Prostate gland (tissue), 2 donors: ENCODE measurements around the gene CABP4. TPM values are rescaled to one million over a fixed set of nuclear protein-coding genes. Genes with fewer than 3 reads are reported as not detected.

Experiments used
- DNase-seq: peaks from one replicate; pipeline ENCODE4 v3.0.0-alpha.2; 2019; ENCODE audit warnings: low spot score
- H3K27ac ChIP-seq, 2 donors: fragments of 200-600 bp; sonication (generic); 2 replicates each; pipeline ENCODE4 v1.5.1; 2017 to 2019
- H3K27me3 ChIP-seq: fragments of 200-600 bp; sonication (generic); replicated peaks from 2 replicates; pipeline ENCODE4 v1.5.1; 2019; ENCODE audit not compliant: insufficient read depth
- H3K36me3 ChIP-seq, 2 donors: fragments of 200-600 bp; sonication (generic); 1 replicate in 1 of 2; 2 replicates in 1 of 2; pipeline versions ENCODE4 v1.5.1 to v1.8.1; 2017 to 2019
- H3K4me1 ChIP-seq: fragments of 200-600 bp; sonication (generic); replicated peaks from 2 replicates; pipeline ENCODE4 v1.5.1; 2019
- H3K4me3 ChIP-seq, 2 donors: fragments of 200-600 bp; sonication (generic); 2 replicates each; pipeline ENCODE4 v1.5.1; 2017 to 2019
- H3K9me3 ChIP-seq: fragments of 200-600 bp; sonication (generic); 2 replicates; pipeline ENCODE4 v1.5.1; 2017
- POLR2A ChIP-seq: fragments of 450-650 bp; IDR thresholded peaks from one replicate; pipeline ENCODE4 v1.6.1; 2016; ENCODE audit warnings: antibody characterized with exemption, mild to moderate bottlenecking
- POLR2AphosphoS5 ChIP-seq: sonication (generic); formaldehyde crosslinking; IDR thresholded peaks from one replicate; pipeline ENCODE4 v1.6.1; 2017; ENCODE audit warnings: antibody characterized with exemption
- WGBS: methylation state at CpG from one replicate; pipeline ENCODE4 v1.1.5; 2018; 5-methylcytosine and 5-hydroxymethylcytosine counted together
- intact Hi-C: fragments of 100-400 bp; cut with DNase I; formaldehyde crosslinking; loops from one replicate; pipeline ENCODE4 v1.14.2; 2022
- total RNA-seq, 2 donors: library from RNA; depleted of rRNA; stranded (reverse); fragments of >200 nt; gene quantifications; one replicate each; pipeline ENCODE4 v1.1.0, GENCODE V29; 2016
- TF ChIP-seq, protein P1 (sequence below), 4 experiments: fragments of 200-600 bp in 2 of 4; fragments of 450-650 bp in 2 of 4; sonication (generic) in 2 of 4; IDR thresholded peaks; 1 replicate in 3 of 4; 2 replicates in 1 of 4; pipeline ENCODE4 v1.5.1; 2016 to 2019; ENCODE audit warnings: antibody characterized with exemption in 4 of 4, mild to moderate bottlenecking in 2 of 4, moderate library complexity in 2 of 4

Gene CABP4
- total RNA-seq, 2 donors from 2014 or later, result 4.3 to 6.1 TPM

DNA sequence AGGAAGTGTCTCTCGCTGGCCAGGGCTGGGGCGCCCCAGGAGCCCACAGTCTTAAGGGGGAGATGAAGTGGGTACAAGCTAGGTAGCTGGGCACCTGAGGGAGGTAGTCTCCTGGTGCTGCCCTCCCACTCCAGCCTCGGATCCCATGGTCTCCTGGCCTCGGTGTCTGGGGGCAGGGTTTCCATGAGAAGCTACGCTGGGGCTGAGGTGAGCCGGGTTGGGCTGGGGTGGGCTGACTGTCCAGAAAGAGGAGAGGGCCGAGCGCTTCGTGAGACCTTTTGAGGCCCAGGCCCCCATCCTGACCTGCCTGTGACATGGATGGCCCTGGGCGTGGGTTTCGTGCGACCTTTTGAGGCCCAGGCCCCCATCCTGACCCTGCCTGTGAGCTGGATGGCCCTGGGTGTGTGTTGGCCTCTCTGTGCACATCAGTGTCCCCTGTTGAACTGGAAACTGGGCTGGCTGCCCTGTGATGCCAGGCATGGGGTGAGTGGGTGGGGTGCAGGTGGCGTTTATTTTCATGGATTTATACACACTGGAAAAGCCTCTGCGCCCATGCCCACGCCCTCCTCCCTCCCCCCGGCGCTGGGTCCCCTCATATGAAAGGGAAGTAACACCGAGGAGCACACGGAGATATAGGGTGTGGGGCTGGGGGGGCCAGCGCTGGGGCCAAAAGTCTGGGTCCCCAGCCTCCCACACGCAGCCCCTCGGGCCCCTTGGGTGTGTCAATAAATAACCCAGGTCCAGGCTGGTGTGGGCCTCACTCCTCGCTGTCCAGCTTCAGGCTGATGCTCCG lies 36.3 kb downstream of the CABP4 start:
- TF ChIP-seq, protein P1, sequence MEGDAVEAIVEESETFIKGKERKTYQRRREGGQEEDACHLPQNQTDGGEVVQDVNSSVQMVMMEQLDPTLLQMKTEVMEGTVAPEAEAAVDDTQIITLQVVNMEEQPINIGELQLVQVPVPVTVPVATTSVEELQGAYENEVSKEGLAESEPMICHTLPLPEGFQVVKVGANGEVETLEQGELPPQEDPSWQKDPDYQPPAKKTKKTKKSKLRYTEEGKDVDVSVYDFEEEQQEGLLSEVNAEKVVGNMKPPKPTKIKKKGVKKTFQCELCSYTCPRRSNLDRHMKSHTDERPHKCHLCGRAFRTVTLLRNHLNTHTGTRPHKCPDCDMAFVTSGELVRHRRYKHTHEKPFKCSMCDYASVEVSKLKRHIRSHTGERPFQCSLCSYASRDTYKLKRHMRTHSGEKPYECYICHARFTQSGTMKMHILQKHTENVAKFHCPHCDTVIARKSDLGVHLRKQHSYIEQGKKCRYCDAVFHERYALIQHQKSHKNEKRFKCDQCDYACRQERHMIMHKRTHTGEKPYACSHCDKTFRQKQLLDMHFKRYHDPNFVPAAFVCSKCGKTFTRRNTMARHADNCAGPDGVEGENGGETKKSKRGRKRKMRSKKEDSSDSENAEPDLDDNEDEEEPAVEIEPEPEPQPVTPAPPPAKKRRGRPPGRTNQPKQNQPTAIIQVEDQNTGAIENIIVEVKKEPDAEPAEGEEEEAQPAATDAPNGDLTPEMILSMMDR (IDR thresholded peaks at IDR 0.05), result no peak
- no peak for TF ChIP-seq POLR2AphosphoS5
- TF ChIP-seq POLR2A, result no peak
- intact Hi-C loops, result no loop called here
- Histone ChIP-seq H3K36me3 (no peaks in the 10 kb centered on the region), H3K9me3 (no peaks in the 10 kb centered on the region), H3K27ac (no peak overlapping the region), H3K4me3 (no peak overlapping the region), H3K27me3 (no peaks in the 10 kb centered on the region), H3K4me1 (no peaks in the 10 kb centered on the region)
- WGBS, result 84% methylated on average over 23 of the region's 24 CpGs
- DNase-seq, result no peak

DNA sequence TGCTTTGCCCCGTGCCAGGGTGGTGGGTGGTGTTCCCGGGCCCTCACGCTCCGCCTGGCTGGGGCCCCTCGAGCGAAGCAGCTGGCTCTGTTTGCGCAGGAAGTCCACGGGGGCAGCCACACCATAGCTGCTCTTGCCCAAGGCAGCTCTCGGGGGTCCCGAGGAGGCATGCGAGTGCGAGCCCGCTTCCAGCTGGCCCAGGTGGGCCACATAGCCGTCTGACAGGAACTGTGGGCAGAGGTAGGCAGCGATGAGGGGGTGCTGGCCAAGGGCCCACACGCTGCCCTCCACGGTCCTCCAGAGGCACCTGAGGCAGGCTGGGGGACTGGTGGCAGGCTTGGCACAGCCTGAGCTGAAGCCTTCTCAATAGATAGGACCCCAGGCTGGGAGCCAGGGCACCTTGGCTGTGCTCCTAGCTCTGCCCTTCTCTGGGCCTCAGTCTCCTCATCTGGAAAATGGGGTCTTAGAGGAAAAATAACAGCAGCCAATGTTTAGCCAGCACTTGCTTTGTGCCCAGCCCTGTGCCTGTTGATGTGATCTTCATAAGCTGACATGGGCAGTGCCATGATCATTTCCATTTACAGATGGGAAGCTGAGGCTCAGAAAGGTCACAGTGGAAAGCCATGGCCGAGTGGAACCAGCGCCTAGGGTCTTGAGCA lies 37.0 kb downstream of the CABP4 start:
- Histone ChIP-seq H3K36me3 (no peaks in the 10 kb centered on the region), H3K27ac (no peak overlapping the region)

DNA sequence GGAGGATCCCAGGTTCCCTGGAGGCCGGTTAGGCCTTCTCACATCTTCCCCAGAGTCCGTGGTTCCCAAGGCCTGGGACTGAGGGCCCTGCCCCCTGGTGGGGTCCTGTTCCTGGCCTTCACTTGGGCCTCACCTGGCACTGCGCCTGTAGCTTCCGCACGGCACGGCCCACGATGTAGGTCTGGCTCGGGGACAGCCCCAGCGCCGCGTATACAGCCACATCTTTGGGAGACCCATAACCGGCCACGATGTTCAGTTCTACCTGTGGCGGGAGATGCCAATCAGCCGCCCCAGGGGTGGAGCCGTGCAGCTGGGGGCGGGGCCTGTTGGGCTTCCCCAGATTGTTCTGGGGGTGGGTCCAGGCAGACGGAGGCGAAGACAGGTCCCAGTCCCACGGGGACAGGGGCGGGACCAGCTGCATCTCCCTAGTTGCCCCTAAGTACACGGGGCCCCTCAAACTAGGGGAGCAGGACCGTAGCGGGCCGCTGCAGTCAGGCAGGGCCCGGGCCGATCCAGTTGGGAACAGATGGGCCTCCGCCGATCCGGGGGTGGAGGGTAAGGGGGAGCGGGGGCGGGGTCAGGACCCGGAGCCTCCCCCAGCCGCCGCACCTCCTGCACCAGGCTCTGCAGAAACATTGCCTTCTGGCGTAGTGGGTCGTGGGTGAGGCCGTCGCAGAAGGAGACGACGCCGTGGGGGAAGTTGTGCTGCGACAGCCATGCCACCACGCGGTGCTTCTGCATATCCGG lies 37.8 kb downstream of the CABP4 start:
- DNase-seq, result no peak
- H3K27ac ChIP-seq, result no peak overlapping the region
- H3K4me3 ChIP-seq, result no peak overlapping the region
- intact Hi-C loops, result no loop called here
- 86% methylated on average over 33 of the region's 46 CpGs for WGBS
- TF ChIP-seq POLR2AphosphoS5 (no peak), POLR2A (no peak)
- TF ChIP-seq, protein P1 (IDR thresholded peaks at IDR 0.05), result no peak
- H3K27me3 ChIP-seq, result no peaks in the 10 kb centered on the region
- no peaks in the 10 kb centered on the region for H3K9me3 ChIP-seq
- H3K4me1 ChIP-seq, result no peaks in the 10 kb centered on the region
- H3K36me3 ChIP-seq, result no peaks in the 10 kb centered on the region

More for the DNA sequence above, 37.0 kb downstream of the CABP4 start:
- Histone ChIP-seq H3K27me3 (no peaks in the 10 kb centered on the region), H3K9me3 (no peaks in the 10 kb centered on the region), H3K4me1 (no peaks in the 10 kb centered on the region), H3K4me3 (no peak overlapping the region)
- DNase-seq, result no peak
- TF ChIP-seq, protein P1 (IDR thresholded peaks at IDR 0.05), result no peak
- TF ChIP-seq POLR2AphosphoS5 (no peak), POLR2A (no peak)
- 78% methylated on average over 13 of the region's 19 CpGs for WGBS
- intact Hi-C loops, result no loop called here

DNA sequence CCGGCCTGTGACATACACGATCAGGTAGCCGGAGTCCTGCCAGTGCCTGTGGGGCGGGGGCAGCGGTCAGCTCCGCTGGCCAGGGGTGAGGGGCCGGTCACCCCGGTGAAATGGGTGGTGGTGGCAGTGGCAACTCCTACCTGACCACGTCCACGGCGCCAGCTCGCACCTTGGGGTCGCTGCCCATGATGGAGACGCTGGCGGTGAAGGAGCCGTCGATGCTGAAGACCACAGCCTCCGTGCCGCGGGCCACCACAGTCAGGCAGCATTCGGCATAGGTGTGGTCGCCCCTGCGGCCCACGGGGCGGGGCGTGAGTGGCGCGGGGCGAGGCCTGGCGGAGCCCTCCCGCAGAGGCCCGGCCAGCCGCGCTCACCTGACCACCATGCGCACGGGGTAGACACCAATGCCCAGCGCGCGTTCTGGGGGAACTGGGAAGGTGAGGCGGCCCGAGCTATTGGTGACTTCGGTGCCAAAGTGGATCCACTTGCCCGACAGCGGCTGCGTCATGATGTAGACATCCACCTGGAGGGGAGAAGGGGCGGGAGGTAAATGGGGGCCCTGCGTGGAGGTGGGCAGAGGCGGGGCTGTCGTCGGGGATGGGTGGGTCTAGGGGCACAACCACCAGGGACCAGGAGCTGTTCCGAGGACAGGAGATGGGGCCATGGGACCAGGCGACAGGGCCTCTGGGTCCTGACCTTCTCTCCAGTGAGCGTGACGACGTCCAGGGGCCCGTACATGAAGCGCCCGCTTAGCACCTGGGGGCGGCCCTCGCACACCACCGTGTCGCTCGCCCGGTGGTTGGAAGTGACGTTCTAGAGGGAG lies 38.6 kb downstream of the CABP4 start:
- Histone ChIP-seq H3K9me3 (no peaks in the 10 kb centered on the region), H3K36me3 (no peaks in the 10 kb centered on the region), H3K4me1 (no peaks in the 10 kb centered on the region), H3K27ac (no peak overlapping the region), H3K27me3 (no peaks in the 10 kb centered on the region), H3K4me3 (no peak overlapping the region)
- no peak for DNase-seq
- intact Hi-C loops, result no loop called here
- no peak for TF ChIP-seq POLR2A
- TF ChIP-seq, protein P1 (IDR thresholded peaks at IDR 0.05), result no peak
- no peak for TF ChIP-seq POLR2AphosphoS5
- WGBS, result 95% methylated on average over 63 of the region's 65 CpGs
